ENCODE results near the gene NXPE4.
"Not testable (repeated sequence)": the region's sequence is repeated elsewhere in the genome, so short reads cannot be mapped to it uniquely, and the experiment has no call there.

NXPE4 gene

GRCh38 chr11:114595571-114595970 lies at the start of gene NXPE4:
Gene NXPE4 (minus strand): TSS chr11:114595786. CDS start chr11:114594759, 1,027 bp downstream.
- DNase-seq: no peak

GRCh38 chr11:114639440-114639839 lies 43.9 kb upstream of the NXPE4 start:
- DNase-seq: not testable (repeated sequence)

- DNase-seq: not testable (repeated sequence)
These were observed 35.9 kb upstream of the NXPE4 start for GRCh38 chr11:114631445-114631965.

- DNase-seq: no peak
These were observed 29.7 kb upstream of the NXPE4 start for GRCh38 chr11:114625294-114625693.

GRCh38 chr11:114624455-114625207 lies 29.0 kb upstream of the NXPE4 start:
- no peak for DNase-seq

GRCh38 chr11:114623720-114624119 lies 28.1 kb upstream of the NXPE4 start:
- no peak for DNase-seq

- DNase-seq: no peak
These were observed 27.3 kb upstream of the NXPE4 start for GRCh38 chr11:114622858-114623257.

- no peak for DNase-seq
These were observed 26.6 kb upstream of the NXPE4 start for GRCh38 chr11:114621950-114622809.

- DNase-seq: no peak
These were observed 25.5 kb upstream of the NXPE4 start for GRCh38 chr11:114621072-114621471.

- DNase-seq: no peak
These were observed 24.1 kb upstream of the NXPE4 start for GRCh38 chr11:114619659-114620173.

GRCh38 chr11:114618139-114618538 lies 22.6 kb upstream of the NXPE4 start:
- DNase-seq: no peak

- no peak for DNase-seq
These were observed 21.9 kb upstream of the NXPE4 start for GRCh38 chr11:114617157-114618124.

- DNase-seq: no peak
These were observed 20.9 kb upstream of the NXPE4 start for GRCh38 chr11:114616516-114616915.

GRCh38 chr11:114615448-114616361 lies 20.1 kb upstream of the NXPE4 start:
- DNase-seq: no peak

- no peak for DNase-seq
These were observed 18.6 kb upstream of the NXPE4 start for GRCh38 chr11:114614127-114614720.

- DNase-seq: not testable (repeated sequence)
These were observed 17.5 kb upstream of the NXPE4 start for GRCh38 chr11:114613094-114613493.

- no peak for DNase-seq
These were observed 17.1 kb upstream of the NXPE4 start for GRCh38 chr11:114612686-114613085.

GRCh38 chr11:114612199-114612598 lies 16.6 kb upstream of the NXPE4 start:
- DNase-seq: not testable (repeated sequence)

- no peak for DNase-seq
These were observed 15.7 kb upstream of the NXPE4 start for GRCh38 chr11:114610984-114611944.
